GM18858 (cell line): ENCODE data around the gene ABCD4.
A peak's percentile ranks its signal among the peaks of the same experiment; 100 is the strongest.
"Not testable (repeated sequence)": the region's sequence is repeated elsewhere in the genome, so short reads cannot be mapped to it uniquely, and the experiment has no call there.

ENCODE experiments used
- ATAC-seq: cut with Tn5 transposase; IDR thresholded peaks from one replicate; pipeline ENCODE4 v1.9.1; 2021; ENCODE audit not compliant: unreplicated experiment

The ABCD4 gene

DNA sequence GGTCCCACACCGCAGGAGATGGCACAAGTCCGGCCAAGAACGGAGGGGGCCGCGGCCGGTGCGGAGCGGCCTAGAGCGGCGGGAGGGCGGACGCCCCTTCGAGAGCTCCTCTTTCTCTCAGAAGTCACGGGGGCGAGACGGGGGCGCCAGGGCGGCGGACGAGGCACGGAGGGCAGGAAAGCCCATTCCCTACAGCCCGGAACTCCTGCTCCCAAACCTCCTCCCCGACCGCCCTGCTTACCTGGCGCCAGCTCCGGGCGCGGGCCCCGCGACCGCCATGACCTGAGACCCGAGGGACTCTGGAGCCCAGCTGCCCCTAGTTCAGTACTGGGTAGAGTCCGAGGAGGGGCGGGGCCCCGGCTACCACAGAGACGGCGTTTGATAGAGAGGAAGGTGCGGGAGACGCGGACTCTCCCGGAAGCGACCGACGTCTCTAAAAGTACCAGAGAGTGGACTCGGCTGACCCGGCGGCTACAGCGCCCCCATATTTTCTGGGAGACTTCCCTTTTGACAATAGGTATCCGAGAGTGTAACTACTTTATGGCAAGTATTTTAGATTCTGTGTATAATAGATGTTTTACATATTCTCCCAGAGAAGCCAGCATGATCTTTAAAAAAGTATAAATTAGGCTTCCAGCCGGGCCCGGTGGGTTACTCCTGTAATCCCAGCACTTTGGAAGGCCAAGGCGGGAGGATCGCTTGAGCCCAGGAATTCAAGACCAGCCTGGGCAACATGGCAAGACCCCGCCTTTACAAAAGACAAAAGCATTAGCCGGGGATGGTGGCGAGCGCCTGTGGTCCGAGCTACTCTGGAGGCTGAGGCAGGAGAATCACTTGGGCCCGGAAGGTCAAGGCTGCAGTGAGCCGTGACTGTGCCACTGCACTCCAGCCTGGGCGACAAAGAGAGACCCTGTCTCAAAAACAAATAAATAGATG is at the start of gene ABCD4:
ABCD4 (minus strand) TSS at position 301 of the 936 bp plus-strand sequence; CDS start at position 279, 22 bp downstream.
- ATAC-seq = peak; percentile 91

DNA sequence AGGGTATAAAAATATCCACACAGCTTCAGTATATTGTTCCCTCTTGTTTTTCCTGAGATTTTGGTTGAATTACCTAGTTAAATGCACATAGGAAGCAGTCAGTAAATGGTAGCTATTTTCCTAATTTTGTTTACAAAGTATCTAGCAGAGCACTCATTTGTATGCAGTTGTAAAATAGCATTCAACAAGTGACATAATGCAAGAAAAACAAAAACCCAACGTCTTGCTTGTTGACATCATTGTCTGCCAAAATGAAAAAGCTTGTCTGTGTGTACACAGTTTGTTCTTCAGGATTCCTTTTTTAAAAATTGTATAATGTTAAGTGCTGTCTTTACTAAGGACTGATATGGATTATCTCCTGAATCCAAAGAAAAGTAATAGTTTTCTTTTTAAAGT is 48.2 kb upstream of the ABCD4 start:
- no peak for ATAC-seq

DNA sequence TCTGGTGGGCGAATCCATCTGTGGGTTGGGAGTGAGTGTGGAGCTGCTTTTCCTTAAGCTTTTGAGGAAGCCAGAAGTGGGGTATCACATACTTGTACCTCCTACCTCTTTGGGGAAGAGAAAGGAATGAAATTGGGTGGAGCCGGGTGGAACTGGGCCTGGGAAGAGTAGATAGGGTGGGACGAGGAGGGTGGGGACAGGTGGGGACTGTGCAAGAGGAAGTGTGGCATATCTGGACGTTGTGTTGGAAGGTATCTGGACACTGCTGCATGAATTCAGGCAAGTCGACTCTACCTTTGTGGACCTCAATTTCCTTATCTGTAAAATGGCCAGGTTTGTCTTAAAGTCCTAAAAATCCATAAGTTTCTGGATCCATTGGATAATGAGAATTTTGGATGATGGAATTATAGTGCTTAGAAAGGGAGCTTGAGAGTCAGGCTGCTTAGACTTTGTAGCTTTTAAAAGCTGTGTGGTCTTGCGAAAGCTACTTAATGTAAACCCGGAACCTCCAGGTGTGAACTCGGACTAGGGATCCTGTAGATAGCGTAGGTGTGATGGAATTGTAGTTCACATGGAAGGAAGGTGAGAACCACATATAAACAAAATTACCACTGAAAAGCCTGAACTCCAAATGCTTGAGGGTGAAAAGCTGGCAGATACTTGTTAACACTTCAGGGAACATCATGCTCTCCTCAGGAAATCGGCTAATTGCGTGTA is 47.6 kb upstream of the ABCD4 start:
- ATAC-seq = no peak

DNA sequence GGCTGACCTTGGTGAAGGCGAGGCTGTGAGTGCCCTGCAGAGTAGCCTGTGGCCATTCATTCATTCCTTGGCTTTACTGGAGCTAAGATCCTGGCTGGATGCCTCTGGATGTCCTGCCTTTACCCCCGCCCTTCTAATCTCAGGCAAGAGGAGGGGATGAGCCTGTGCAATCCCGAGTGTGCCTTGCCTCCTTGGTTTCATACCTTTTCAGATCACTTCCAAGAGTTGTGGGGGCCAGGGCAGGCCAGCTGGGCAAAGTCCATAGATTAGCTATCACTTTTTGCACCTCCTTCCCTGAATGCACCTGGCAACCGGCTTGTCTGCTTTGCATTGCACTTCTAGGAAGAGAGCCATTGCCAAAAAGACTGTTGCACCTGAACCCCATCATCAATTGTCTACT is 47.0 kb upstream of the ABCD4 start:
- no peak for ATAC-seq

DNA sequence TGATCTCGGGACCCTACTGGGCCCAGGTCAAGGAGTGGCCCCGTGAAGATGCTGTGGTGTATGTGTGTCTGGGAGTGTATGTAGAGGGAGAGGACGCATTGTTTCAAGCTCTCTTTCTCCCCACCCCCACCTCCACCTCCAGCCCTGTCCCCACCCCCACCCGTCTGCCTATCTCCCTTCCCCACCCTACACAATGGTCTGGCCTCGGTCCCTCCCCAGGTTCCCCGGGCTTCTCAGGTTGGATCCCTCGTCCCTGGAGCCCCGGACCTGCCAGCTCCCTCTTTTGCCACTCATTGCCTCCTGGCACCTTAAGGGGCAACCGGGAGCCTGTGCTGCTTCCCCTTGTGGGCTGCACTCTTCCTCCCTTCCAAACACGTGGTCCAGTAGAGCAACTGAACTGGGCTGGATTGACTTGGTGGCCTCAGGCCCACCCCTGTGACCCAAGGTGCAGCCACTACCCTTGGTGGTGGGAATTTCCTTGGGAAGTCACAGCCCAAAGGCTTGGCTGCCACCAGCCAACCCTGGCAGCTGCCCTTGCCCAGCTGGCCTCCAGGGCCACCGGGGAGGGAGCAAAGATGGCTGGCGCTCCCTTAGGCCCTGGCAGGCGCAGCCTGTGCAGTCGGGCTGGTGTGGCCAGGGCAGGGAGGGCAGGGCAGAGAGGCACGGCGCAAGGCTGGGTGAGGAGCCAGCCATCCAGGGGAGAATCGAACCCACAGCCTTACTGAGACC is 46.2 kb upstream of the ABCD4 start:
- no peak for ATAC-seq

DNA sequence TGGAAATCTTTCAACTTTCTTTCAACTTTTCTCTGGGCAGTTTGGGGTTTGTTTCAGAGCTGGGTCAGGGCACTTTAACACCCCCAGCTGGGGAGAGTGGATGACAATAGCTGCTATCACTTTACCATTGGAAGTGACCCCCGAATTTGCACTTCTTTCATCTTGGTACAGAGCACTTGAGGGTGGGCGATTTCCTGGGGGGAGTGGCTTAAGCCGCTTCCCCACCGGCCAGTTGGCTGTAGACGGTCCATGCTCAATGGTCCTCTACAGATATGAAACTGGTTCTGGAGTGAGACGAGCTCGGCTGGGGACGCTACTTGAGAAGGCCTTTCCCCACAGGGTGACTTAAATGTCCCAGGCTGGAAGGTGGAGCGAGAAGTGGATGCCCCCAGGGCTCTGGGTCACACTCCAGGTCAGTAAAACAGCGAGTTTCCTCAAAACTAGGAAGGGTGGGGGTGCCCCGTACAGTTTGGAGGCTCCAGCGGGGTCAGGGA is 45.6 kb upstream of the ABCD4 start, which contains the start of gene VRTN:
VRTN (plus strand) TSS at position 231 of the 494 bp plus-strand sequence. CDS start 8,313 bp downstream, outside the sequence.
- ATAC-seq = no peak

DNA sequence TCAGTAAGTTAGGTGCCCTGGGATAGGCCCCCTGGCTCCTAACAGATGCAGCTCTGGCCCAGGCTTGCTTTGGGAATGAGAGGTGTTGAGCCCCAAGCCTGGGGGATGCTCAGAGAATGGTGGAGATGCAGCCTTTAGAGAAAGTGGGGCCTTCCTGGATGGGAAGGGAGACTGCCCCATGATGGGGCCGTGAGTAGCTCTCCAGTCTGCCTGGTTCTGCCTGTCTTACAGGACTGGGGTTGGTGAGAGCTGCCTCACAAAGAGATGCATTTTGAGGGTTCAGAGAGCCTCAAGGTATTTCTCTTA is 45.0 kb upstream of the ABCD4 start:
- no peak for ATAC-seq

DNA sequence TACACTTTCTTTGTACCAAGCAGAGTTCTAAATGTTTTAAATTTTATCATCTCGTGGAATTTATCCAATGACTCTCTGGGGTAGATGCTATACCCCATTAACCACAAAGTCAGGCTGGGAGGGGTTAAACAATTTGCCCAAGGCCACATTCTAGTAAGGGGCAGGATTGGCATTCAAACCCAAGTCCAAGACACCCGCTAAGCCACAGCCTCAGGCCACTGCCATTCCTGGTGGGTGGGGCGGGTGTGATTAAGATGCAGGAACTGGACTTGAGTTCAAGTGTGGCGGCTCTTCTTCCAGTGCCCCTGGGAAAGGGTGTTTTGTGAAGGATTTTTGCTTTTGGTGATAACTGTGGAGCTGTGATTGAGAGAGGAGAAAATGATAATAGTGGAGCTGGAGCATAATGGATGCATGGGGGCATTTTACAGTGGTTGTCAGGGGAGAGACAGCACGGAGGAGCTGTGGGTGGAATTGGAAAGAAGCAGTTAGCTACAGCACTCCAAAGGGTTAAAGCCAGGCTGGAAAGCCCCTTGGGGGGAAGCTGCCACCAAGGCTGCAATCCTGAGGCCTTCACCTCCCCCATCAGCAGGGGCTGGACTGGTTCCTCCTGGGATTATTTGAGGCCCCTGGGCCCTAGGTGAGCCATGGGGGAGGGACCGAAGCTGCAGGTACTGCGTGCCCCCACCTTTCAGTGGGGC is 44.5 kb upstream of the ABCD4 start:
- ATAC-seq = no peak

DNA sequence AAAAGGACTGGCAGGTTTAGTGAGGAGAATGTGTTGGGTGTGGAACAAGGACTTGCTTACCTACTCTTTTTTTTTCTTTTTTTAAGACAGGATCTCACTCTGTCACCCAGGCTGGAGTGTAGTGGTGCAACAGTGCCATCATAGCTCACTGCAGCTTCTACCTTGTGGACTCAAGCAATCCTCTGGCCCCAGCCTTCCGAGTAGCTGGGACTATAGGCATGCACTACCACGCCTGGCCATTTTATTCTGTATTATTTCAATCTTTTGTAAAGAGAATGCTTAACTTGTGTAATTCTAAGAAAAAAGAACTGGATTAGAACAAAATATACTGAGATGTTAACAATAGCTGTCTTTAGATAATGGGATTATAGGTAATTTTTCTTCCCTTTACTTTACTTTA is 43.6 kb upstream of the ABCD4 start:
- ATAC-seq = no peak

DNA sequence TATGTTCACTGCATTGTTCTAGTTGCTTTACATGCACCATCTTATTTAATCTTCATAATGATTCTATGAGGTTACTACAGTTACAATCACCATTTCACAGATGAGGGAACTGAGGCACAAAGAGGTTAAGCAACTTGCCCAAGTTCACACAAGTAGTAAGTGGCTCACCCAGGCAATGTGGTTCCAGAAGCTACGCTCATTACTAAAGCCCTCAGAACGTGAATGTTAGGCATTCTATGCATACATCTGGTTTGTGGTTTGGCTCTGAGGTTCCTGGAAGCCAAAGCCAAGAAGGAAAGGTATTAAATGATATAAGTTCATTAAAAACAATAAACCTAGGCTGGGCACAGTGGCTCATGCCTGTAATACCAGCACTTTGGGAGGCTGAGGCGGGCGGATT is 31.2 kb upstream of the ABCD4 start:
- ATAC-seq = no peak

DNA sequence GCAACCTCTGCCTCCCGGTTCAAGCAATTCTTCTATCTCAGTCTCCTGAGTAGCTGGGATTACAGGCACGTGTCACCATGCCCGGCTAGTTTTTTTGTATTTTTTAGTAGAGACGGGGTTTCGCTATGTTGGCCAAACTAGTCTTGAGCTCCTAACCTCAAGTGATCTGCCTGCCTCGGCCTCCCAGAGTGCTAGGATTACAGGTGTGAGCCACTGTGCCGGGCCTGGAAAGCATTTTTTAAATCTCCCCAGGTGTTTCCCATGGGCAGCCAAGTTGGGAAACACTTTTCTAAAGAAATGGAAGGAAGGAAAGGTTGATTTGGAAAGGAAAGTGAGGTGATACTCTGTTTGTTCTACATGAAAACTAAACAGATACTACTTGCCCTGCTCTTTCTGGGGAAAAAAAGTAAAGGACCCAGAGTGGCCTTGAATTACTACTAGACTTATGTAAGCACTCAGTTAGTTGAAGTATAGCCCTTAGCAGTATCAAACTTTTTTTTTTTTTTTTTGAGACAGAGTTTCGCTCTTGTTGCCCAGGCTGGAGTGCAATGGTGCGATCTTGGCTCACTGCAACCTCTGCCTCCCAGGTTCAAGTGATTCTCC is 27.3 kb upstream of the ABCD4 start:
- ATAC-seq = not testable (repeated sequence)

DNA sequence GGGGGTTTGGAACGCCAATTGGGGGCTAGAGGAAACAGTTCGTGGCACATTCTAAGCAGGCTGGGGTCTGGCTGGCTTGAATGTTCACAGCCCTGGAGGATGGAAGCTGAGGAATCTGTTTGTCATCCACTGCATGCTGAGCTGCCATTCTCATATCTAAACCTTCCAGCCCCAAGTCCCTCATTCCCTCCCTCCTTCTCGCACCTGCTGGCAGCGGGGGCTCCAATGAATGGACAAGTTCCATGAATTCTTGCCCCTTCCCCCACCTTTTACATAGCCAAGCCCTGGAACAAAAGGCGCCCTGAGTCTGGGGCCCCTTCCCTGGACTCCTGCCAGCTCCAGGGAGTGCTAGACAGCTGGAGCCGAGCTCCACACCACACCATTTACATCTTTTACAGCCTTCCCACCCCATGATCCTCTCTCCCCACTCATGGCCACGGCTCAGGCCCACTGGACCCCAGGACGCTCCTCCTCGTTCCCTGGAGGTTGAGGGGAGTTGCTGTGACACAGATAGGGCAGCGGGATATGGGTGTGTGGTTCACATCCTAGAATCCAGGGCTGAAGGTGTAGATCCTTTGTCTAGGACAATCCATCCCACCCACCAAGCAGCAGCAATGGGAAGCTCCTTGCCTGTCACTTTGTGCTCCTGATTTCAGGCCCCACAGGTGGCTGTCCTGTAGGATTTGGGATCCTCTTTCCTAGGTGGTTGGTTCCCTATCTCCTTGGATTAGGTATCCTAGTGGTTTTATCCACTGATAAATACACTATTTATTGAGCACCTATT is 23.8 kb upstream of the ABCD4 start:
- no peak for ATAC-seq

DNA sequence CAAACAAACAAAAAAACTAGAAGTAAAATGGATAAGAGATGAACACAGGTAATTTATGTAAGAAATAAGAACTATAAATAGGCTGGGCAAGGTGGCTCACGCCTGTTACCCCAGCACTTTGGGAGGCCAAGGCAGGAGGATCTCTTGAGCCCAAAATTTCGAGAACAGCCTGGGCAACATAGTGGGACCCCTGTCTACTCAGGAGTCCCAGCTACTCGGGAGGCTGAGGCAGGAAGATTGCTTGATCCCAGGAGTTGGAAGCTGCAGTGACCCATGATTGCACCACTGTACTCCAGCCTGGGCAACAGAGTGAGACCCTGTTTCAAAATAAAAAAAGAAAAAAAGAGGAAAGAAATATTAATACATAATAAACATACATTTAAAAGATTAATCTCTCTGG is 22.7 kb upstream of the ABCD4 start:
- ATAC-seq = no peak

DNA sequence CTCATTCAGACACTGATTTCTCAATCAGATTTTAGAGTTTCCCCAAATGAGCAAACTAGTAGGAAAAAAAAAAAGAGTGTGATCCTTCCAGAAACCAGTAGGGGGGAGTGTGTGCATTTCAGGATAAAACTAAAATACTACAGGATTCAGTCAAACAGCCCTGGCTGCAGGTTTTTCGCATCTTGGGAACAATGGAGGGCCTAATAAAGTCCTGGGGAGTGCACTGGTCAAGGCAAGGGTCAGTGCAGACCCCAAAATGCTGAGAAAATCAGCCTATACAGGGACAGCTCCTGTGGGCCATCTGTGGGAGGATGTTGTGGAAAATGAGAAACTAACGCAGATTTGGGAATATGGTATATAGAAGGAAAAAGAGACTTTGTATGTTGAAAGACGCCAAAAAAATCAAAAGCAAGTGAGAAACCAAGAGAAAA is 22.2 kb upstream of the ABCD4 start:
- no peak for ATAC-seq

DNA sequence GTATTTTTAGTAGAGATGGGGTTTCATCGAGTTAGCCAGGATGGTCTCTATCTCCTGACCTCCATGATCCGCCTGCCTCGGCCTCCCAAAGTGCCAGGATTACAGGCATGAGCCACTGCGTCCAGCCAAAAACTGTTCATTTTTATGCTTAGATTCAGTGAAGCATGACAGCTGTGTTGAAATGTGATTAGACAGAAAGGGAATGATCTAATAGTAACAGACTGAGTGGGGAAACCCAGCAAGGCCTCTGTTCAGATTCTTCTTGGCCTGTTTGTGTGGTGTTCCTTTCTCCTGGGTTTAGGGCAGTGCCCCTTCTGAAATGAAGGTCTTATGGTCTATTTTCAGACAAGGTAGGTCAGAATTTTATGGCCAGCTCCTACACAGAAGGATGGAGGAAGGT is 11.8 kb upstream of the ABCD4 start:
- no peak for ATAC-seq

DNA sequence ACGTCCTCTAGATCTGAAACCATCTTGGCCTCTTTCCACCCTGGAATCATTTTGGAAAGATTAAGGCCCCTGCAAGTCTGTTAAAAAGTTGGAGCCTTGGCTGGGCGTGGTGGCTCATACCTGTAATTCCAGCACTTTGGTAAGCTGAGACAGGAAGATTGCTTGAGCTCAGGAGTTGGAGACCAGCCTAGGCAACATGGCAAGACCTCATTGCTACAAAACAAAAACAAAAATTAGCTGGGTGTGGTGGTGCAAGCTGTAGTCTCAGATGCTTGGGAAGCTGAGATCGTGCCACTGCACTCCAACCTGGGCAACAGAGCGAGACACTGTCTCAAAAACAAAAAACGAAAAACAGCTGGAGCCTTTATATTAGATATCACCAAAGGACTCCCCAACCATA is 10.9 kb upstream of the ABCD4 start:
- no peak for ATAC-seq

DNA sequence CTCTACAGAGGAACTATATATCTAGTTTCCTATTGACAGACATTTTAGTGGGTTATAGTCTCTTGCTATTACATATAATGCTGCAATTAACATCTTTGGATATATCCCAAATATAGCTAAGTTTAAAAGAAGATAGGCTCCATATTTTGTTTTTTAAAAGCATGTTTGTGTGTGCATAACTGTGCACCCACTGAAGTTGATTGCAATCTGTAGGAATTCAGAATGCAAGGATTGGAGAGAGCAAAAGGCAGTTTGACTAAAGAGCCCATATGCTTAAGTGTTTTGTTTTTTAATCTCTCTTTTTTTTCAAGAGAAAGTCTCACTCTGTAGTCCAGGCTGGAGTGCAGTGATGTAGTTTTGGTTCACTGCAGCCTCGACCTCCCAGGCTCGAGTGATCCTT is 9.4 kb upstream of the ABCD4 start:
- ATAC-seq = no peak

DNA sequence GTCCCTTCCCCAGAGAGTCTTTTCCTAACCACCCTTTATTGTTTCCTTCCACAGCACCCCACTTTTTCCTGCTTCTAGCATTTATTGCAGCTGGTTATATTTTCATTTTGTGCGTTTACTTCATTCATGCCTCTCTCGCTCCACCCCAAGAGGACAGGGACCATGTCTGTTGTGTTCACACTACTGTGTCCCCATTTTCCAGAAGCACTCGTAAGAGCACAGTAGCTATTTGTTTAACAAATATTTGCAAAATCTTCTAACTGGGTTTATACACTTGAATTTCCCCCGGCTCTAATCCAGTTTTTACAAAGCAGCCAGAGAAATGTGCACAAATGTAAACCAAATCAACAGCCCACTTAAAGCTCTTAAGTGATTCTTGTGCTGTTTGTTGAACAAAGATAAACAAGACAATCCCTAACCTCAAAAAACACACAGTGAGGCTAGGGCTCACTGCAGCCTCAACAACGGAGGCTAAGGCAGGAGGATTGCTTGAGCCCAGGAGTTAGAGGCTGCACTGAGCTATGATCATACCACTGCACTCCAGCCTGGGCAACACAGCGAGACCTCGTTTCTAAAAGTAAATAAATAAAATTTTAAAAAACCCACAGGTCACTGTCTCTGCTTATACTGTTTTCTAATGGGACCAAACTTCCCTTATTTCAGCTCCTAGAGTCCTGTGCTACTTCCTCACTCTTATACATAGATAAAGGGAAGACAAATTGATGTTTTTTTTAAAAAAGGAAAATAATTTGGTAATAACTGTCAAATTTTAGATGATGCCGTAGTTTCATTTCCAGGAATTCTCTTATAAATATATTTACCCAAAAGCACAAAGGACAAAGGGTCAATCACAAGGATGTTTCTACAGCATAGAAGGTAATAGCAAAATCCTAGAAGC is 6.6 kb upstream of the ABCD4 start:
- no peak for ATAC-seq

DNA sequence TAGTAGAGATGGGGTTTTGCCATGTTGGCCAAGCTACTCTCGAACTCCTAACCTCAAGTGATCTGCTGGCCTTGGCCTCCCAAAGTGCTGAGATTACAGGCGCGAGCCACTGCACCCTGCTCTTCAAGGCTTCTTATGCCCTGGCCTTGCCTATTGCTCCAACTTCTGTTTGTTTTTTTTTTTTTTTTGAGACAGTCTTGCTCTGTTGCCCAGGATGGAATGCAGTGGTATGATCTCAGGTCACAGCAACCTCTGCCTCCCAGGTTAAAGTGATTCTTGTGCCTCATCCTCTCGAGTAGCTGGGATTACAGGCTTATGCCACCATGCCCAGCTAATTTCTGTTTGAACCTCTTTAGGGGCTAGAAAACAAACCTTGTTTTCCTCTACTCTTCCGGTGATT is 6.0 kb upstream of the ABCD4 start:
- ATAC-seq = no peak
